ENCODE results near the gene ASPDH. TPM values are rescaled to one million over a fixed set of nuclear protein-coding genes. Genes with fewer than 3 reads are reported as not detected.

ASPDH gene
- total RNA-seq, 2 experiments from 2014 or later: not detected

DNA sequence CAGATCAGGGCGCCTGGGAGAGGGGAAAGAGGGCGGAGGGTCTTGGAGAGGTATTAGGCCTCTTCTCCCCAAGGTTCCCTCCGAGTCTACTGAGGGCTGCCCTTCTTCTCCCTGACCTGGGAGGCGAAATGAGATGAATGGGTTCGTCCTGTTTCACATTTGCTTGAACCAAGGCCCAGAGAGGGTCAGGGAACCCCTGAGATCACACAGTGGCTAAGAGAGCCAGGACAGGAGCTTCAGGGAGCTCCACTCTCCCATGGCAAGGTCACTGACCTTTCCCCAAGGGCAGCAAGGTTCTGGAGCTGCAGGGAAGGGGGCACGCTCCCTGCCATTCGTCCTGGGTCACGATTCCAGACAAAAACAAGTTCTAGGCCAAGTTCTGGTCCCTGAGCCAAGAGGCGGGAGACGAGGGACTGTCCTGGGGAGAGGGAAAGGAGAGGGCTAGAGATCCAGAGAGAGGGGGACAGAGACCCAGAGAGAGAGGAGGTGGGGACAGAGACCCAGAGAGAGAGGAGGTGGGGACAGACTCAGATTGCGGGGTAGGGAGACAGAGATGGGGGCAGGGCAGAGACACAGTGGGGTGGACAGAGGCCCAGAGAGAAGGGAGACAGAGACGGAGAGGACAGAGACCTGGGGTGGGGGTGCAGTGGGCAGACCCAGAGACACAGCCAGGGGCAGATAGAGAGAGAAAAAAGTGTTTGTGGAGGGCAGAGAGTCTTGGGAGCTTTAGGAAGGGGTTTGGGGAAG, 541 bp downstream of the ASPDH start:
- H3K27me3 Mint-ChIP-seq: peaks cover 5% of the 10 kb centered on the region
- DNase-seq (no peak), ATAC-seq (no peak)
- H3K9me3 Mint-ChIP-seq: no peaks in the 10 kb centered on the region
- no peak overlapping the region for H3K27ac Mint-ChIP-seq
- no peak overlapping the region for H3K4me3 Mint-ChIP-seq
- intact Hi-C loops (cut with micrococcal nuclease): no loop called here
- ChIA-PET POLR2A (no interaction called here), CTCF (interaction anchor here (1.0 kb wide), 1 partner anchor 156 kb away, joined by 3 read pairs; no protein-coding TSS in a partner anchor)
- H3K4me1 Mint-ChIP-seq (ENCODE audit: low read depth): peaks cover 13% of the 10 kb centered on the region
- H3K36me3 Mint-ChIP-seq (ENCODE audit: low read depth): no peaks in the 10 kb centered on the region
- TF ChIP-seq, protein P1, sequence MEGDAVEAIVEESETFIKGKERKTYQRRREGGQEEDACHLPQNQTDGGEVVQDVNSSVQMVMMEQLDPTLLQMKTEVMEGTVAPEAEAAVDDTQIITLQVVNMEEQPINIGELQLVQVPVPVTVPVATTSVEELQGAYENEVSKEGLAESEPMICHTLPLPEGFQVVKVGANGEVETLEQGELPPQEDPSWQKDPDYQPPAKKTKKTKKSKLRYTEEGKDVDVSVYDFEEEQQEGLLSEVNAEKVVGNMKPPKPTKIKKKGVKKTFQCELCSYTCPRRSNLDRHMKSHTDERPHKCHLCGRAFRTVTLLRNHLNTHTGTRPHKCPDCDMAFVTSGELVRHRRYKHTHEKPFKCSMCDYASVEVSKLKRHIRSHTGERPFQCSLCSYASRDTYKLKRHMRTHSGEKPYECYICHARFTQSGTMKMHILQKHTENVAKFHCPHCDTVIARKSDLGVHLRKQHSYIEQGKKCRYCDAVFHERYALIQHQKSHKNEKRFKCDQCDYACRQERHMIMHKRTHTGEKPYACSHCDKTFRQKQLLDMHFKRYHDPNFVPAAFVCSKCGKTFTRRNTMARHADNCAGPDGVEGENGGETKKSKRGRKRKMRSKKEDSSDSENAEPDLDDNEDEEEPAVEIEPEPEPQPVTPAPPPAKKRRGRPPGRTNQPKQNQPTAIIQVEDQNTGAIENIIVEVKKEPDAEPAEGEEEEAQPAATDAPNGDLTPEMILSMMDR (IDR thresholded peaks at IDR 0.05): no peak

DNA sequence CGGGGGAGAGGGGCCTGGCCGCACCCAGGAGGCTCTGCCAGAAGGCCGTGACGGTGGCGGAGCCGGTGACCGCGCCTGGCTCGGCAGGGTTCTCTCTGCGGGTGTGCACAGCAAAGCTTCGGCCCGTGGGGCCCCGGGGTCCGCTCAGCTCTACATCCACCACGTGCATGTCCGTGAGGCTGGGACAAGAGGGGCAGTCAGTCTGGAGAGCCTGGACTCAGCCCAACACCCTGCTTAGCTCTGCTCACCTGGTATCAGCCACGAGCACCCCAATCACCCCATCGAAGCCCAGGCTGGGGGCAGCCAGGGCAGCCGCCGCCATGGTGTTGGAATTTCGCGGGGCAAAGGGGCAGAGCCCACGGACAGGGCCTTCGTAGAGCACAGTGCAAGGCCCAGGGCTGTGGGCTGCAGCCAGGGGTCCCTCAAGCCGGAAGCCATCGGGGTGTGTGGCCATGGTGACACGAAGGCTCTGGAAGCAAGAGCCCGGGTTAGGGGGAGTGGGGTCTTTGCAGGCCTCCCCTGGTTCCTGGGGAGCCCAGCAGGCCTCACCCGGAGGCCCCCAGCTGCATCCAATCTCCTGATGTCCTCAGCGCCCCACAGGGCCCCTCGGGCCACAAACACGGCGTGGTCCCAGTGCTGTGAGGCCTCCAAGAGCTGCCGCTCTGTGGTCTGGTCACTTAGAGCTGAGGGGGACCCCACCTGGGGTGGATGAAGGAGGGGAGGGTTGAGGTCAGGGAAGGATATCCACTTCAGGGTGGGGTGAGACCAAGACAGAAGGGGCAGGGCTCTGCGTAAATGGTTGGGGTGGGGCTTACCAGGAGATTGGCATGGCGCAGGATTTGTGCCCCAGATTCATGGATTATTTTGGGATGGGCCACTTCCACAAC, 1.4 kb downstream of the ASPDH start:
- Mint-ChIP-seq H3K9me3 (no peaks in the 10 kb centered on the region), H3K36me3 (ENCODE audit: low read depth) (no peaks in the 10 kb centered on the region), H3K27me3 (peaks cover 5% of the 10 kb centered on the region), H3K4me1 (ENCODE audit: low read depth) (peaks cover 13% of the 10 kb centered on the region), H3K27ac (no peak overlapping the region), H3K4me3 (peak overlapping the region; percentile 91)
- ATAC-seq: no peak
- TF ChIP-seq, protein P1 (IDR thresholded peaks at IDR 0.05): no peak
- ChIA-PET CTCF (interaction anchor here (0.6 to 1.0 kb wide), 2 partner anchors 155 to 1201 kb away, joined by 3 read pairs; no protein-coding TSS in a partner anchor), POLR2A (interaction anchor here (0.6 to 2.5 kb wide), 6 partner anchors 10 to 291 kb away, joined by 3 to 9 read pairs (median 4); partner anchors contain the start of genes EMC10 and GARIN5A)
- intact Hi-C loops (cut with micrococcal nuclease): no loop called here
- no peak for DNase-seq

DNA sequence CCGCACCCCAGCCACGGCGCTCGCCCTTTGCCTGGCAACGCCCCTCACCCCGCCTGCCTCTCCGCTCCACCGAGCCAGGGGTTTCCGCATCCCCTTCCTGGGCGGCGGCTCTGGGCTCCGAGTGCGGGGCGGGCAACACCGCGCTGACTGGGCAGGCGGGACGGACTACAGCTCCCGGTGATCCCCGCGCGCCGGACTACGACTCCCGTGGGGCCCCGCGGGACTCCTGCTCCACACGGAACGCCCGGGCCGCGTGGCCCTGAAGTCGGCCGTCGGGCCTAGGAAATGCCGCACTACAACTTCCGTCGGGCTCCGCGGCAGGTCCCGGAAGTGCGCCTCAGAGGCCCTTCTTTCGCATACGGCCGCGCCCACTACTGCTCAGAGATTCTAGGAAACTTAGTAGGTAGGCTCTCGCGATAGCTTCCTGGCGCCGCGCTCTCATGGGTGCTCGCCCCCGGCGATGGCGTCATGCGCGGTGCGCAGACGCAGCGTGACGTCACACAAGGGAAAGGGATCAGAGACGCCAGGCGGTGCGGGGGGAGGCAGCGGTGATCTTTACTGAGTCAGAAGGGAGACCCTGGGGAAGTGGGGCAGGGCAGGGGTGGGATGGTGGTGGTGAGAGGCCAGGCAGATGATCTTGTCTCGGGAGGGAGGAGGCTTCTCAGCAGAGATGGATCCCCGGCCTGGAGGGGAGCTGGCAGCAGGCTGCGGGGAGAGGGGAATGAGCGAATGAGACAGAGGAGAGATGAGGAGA, 2.5 kb downstream of the ASPDH start, which contains the start of gene JOSD2:
Gene JOSD2, minus strand, starts transcription at position 123 of the 754 bp plus-strand sequence. CDS start 760 bp downstream, outside the sequence.
- CTCF ChIA-PET: interaction anchor here (0.8 to 1.3 kb wide), 5 partner anchors 25 to 154 kb away, joined by 3 to 4 read pairs (median 3); no protein-coding TSS in a partner anchor
- peak; percentile 94 for ATAC-seq

GRCh38 chr19:50510700-50511068, 3.0 kb downstream of the ASPDH start:
- Mint-ChIP-seq H3K36me3 (ENCODE audit: low read depth) (peaks cover under 1% of the 10 kb centered on the region), H3K4me1 (ENCODE audit: low read depth) (peaks cover 13% of the 10 kb centered on the region), H3K9me3 (no peaks in the 10 kb centered on the region), H3K27me3 (peaks cover 5% of the 10 kb centered on the region), H3K27ac (peak overlapping the region; percentile 98), H3K4me3 (peak overlapping the region; percentile 91)
- CTCF ChIA-PET: interaction anchor here (0.8 to 1.3 kb wide), 6 partner anchors 24 to 154 kb away, joined by 3 to 4 read pairs (median 4); no protein-coding TSS in a partner anchor
- DNase-seq: no peak
- ATAC-seq: no peak
- TF ChIP-seq, protein P1 (IDR thresholded peaks at IDR 0.05): no peak
- intact Hi-C loops (cut with micrococcal nuclease): loop anchor here (2.0 kb wide), 1 partner anchor 34 kb away; the partner anchor contains the start of genes EMC10 and GARIN5A
- POLR2A ChIA-PET: interaction anchor here (0.8 to 2.5 kb wide), 5 partner anchors 10 to 294 kb away, joined by 3 to 9 read pairs (median 3); no protein-coding TSS in a partner anchor

More for the DNA sequence above, 2.5 kb downstream of the ASPDH start, which contains the start of gene JOSD2:
- DNase-seq: peak; percentile 100
- TF ChIP-seq, protein P1 (IDR thresholded peaks at IDR 0.05): no peak
- POLR2A ChIA-PET: interaction anchor here (0.6 to 2.5 kb wide), 8 partner anchors 9 to 294 kb away, joined by 3 to 9 read pairs (median 4); partner anchors contain the start of genes EMC10 and GARIN5A
- H3K9me3 Mint-ChIP-seq: no peaks in the 10 kb centered on the region
- H3K27ac Mint-ChIP-seq: peak within 1 kb of the TSS; percentile 98
- H3K4me3 Mint-ChIP-seq: peak within 1 kb of the TSS; percentile 91
- H3K4me1 Mint-ChIP-seq (ENCODE audit: low read depth): peaks cover 13% of the 10 kb centered on the region
- intact Hi-C loops (cut with micrococcal nuclease): loop anchor here (2.0 kb wide), 1 partner anchor 34 kb away; the partner anchor contains the start of genes EMC10 and GARIN5A
- peaks cover 5% of the 10 kb centered on the region for H3K27me3 Mint-ChIP-seq
- H3K36me3 Mint-ChIP-seq (ENCODE audit: low read depth): no peaks in the 10 kb centered on the region
